ENCODE data around the gene GRK5. TPM values are rescaled to one million over a fixed set of nuclear protein-coding genes. Genes with fewer than 3 reads are reported as not detected.

Gene GRK5
- total RNA-seq, 1 donor: 16.0 TPM

GRCh38 chr10:119242186-119242585 is 34.8 kb downstream of the GRK5 start:
- no peak overlapping the region for H3K4me3 ChIP-seq (ENCODE audit: low read depth, low read length)
- no peak for DNase-seq (ENCODE audit: low read depth)
- TF ChIP-seq CTCF (IDR thresholded peaks at IDR 0.05; ENCODE audit: insufficient read depth, low read depth, low read length): no peak

- TF ChIP-seq CTCF (IDR thresholded peaks at IDR 0.05; ENCODE audit: insufficient read depth, low read depth, low read length): no peak
- DNase-seq (ENCODE audit: low read depth): peak; percentile 77
- no peak overlapping the region for H3K4me3 ChIP-seq (ENCODE audit: low read depth, low read length)
Observed at GRCh38 chr10:119243488-119243887, 36.1 kb downstream of the GRK5 start.

GRCh38 chr10:119243967-119244366 is 36.6 kb downstream of the GRK5 start:
- TF ChIP-seq CTCF (IDR thresholded peaks at IDR 0.05; ENCODE audit: insufficient read depth, low read depth, low read length): no peak
- H3K4me3 ChIP-seq (ENCODE audit: low read depth, low read length): no peak overlapping the region
- peak; percentile 48 for DNase-seq (ENCODE audit: low read depth)

GRCh38 chr10:119245272-119245671 is 37.9 kb downstream of the GRK5 start:
- no peak for TF ChIP-seq CTCF (IDR thresholded peaks at IDR 0.05; ENCODE audit: insufficient read depth, low read depth, low read length)

GRCh38 chr10:119246862-119247549 is 39.6 kb downstream of the GRK5 start:
- no peak for TF ChIP-seq CTCF (IDR thresholded peaks at IDR 0.05; ENCODE audit: insufficient read depth, low read depth, low read length)
- peak; percentile 97 for DNase-seq (ENCODE audit: low read depth)
- H3K4me3 ChIP-seq (ENCODE audit: low read depth, low read length): no peak overlapping the region

More at GRCh38 chr10:119245272-119245671, 37.9 kb downstream of the GRK5 start:
- no peak overlapping the region for H3K4me3 ChIP-seq (ENCODE audit: low read depth, low read length)
- DNase-seq (ENCODE audit: low read depth): no peak

GRCh38 chr10:119247550-119247894 is 40.2 kb downstream of the GRK5 start:
- DNase-seq (ENCODE audit: low read depth): no peak
- no peak overlapping the region for H3K4me3 ChIP-seq (ENCODE audit: low read depth, low read length)
- TF ChIP-seq CTCF (IDR thresholded peaks at IDR 0.05; ENCODE audit: insufficient read depth, low read depth, low read length): no peak

- TF ChIP-seq CTCF (IDR thresholded peaks at IDR 0.05; ENCODE audit: insufficient read depth, low read depth, low read length): no peak
- no peak for DNase-seq (ENCODE audit: low read depth)
- H3K4me3 ChIP-seq (ENCODE audit: low read depth, low read length): no peak overlapping the region
Observed at GRCh38 chr10:119248184-119248583, 40.8 kb downstream of the GRK5 start.

Data from fibroblast of villous mesenchyme (primary cell).